ENCODE data around the gene SPEN. TPM values are rescaled to one million over a fixed set of nuclear protein-coding genes. Genes with fewer than 3 reads are reported as not detected.

The SPEN gene
- total and polyA plus RNA-seq, 2 of the 13 experiments (the other 11 are each of a cell fraction or from before 2014, with no cell fraction given): 4.8 to 14.0 TPM

DNA sequence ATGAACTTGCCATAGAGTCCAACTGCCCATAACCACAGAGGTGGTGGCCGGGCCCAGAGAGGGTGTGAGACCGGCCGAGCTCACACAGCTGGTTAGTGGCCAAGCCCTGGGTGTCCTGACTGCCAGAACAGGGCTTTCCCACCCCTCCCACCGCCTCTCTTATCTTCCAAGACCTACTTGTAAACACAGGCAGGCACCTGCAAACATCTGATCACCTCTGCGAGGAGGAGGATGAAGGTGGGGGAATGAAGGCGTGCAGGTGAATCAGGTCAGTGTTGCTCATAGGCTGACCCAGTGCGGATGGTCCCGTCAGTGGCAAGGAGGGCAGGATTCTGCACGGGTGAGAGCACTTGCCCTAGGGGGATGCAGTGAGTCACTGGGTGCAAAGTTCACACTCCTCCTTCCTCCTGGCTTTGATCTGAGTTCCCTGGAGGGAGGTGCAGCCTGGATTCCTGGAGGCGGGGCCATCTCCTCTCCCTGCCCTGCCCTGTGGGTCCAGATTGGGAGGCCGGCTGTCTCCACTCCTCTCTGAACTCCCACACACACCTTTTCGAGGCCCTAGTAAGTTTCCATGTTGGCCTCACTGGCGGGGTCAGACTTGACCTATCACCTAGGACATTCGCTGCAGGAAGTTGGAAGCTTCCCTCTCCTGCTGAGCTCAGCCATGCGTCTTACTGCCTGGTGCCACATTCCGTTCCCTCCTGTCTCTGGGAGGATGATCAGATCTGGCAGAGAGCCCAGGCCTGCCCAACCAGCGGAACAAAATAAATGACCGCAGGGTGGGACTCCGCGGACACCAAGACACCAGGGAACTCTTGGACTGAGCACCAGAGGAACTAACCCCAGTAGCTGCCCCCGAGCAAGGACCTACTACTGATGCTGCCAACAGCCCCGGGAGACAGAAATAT lies 47.3 kb upstream of the SPEN start (continued):
- no peak for TF ChIP-seq MEIS1 (CRISPR knock-in tag; IDR thresholded peaks at IDR 0.05; ENCODE audit: borderline replicate concordance)
- TF ChIP-seq SALL2 (CRISPR knock-in tag; IDR thresholded peaks at IDR 0.05): 0 out of 2 replicates have a peak, but pooled peaks have one; percentile 15
- peak; percentile 89 for TF ChIP-seq ARNTL (CRISPR knock-in tag; IDR thresholded peaks at IDR 0.05)
- no peak for TF ChIP-seq SETDB1 (CRISPR knock-in tag; IDR thresholded peaks at IDR 0.05; ENCODE audit: borderline replicate concordance)
- TF ChIP-seq, protein P1, sequence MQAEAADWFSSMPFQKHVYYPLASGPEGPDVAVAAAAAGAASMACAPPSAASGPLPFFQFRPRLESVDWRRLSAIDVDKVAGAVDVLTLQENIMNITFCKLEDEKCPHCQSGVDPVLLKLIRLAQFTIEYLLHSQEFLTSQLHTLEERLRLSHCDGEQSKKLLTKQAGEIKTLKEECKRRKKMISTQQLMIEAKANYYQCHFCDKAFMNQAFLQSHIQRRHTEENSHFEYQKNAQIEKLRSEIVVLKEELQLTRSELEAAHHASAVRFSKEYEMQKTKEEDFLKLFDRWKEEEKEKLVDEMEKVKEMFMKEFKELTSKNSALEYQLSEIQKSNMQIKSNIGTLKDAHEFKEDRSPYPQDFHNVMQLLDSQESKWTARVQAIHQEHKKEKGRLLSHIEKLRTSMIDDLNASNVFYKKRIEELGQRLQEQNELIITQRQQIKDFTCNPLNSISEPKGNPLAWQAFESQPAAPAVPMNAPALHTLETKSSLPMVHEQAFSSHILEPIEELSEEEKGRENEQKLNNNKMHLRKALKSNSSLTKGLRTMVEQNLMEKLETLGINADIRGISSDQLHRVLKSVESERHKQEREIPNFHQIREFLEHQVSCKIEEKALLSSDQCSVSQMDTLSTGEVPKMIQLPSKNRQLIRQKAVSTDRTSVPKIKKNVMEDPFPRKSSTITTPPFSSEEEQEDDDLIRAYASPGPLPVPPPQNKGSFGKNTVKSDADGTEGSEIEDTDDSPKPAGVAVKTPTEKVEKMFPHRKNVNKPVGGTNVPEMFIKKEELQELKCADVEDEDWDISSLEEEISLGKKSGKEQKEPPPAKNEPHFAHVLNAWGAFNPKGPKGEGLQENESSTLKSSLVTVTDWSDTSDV (CRISPR knock-in tag; IDR thresholded peaks at IDR 0.05): no peak
- TF ChIP-seq ZKSCAN8 (CRISPR knock-in tag; IDR thresholded peaks at IDR 0.05; ENCODE audit: borderline replicate concordance): 0 out of 2 replicates have a peak, but pooled peaks have one; percentile 49
- TF ChIP-seq, protein P2, sequence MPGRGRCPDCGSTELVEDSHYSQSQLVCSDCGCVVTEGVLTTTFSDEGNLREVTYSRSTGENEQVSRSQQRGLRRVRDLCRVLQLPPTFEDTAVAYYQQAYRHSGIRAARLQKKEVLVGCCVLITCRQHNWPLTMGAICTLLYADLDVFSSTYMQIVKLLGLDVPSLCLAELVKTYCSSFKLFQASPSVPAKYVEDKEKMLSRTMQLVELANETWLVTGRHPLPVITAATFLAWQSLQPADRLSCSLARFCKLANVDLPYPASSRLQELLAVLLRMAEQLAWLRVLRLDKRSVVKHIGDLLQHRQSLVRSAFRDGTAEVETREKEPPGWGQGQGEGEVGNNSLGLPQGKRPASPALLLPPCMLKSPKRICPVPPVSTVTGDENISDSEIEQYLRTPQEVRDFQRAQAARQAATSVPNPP (CRISPR knock-in tag; IDR thresholded peaks at IDR 0.05): 0 out of 2 replicates have a peak, but pooled peaks have one; percentile 23
- TF ChIP-seq MTF2 (CRISPR knock-in tag; IDR thresholded peaks at IDR 0.05; ENCODE audit: borderline replicate concordance): no peak
- TF ChIP-seq HDAC1 (CRISPR knock-in tag; IDR thresholded peaks at IDR 0.05): peak; percentile 87
- TF ChIP-seq SYNCRIP (IDR thresholded peaks at IDR 0.05; ENCODE audit: insufficient read depth, low read depth, low read length): no peak
- no peak for TF ChIP-seq ZNF713 (CRISPR knock-in tag; IDR thresholded peaks at IDR 0.05)
- TF ChIP-seq, protein P3, sequence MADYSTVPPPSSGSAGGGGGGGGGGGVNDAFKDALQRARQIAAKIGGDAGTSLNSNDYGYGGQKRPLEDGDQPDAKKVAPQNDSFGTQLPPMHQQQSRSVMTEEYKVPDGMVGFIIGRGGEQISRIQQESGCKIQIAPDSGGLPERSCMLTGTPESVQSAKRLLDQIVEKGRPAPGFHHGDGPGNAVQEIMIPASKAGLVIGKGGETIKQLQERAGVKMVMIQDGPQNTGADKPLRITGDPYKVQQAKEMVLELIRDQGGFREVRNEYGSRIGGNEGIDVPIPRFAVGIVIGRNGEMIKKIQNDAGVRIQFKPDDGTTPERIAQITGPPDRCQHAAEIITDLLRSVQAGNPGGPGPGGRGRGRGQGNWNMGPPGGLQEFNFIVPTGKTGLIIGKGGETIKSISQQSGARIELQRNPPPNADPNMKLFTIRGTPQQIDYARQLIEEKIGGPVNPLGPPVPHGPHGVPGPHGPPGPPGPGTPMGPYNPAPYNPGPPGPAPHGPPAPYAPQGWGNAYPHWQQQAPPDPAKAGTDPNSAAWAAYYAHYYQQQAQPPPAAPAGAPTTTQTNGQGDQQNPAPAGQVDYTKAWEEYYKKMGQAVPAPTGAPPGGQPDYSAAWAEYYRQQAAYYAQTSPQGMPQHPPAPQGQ (CRISPR knock-in tag; IDR thresholded peaks at IDR 0.05; ENCODE audit: borderline replicate concordance): 0 out of 2 replicates have a peak, but pooled peaks have one; percentile 21
- TF ChIP-seq TBL1XR1 (IDR thresholded peaks at IDR 0.05; ENCODE audit: borderline replicate concordance, low read length, partially characterized antibody): peak; percentile 33
- TF ChIP-seq, protein P4, sequence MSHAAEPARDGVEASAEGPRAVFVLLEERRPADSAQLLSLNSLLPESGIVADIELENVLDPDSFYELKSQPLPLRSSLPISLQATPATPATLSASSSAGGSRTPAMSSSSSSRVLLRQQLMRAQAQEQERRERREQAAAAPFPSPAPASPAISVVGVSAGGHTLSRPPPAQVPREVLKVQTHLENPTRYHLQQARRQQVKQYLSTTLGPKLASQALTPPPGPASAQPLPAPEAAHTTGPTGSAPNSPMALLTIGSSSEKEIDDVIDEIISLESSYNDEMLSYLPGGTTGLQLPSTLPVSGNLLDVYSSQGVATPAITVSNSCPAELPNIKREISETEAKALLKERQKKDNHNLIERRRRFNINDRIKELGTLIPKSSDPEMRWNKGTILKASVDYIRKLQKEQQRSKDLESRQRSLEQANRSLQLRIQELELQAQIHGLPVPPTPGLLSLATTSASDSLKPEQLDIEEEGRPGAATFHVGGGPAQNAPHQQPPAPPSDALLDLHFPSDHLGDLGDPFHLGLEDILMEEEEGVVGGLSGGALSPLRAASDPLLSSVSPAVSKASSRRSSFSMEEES (CRISPR knock-in tag; IDR thresholded peaks at IDR 0.05): peak; percentile 44; the same call in 1 of the 2 replicates
- no peak for TF ChIP-seq ZNF24 (IDR thresholded peaks at IDR 0.05)
- TF ChIP-seq ZSCAN31 (CRISPR knock-in tag; IDR thresholded peaks at IDR 0.05; ENCODE audit: low read depth): peak; percentile 60; the same call in 1 of the 2 replicates
- no peak for TF ChIP-seq ZNF569 (CRISPR knock-in tag; IDR thresholded peaks at IDR 0.05; ENCODE audit: borderline replicate concordance)
- peak; percentile 40 for TF ChIP-seq PHF8 (CRISPR knock-in tag; IDR thresholded peaks at IDR 0.05)
- TF ChIP-seq RXRB (CRISPR knock-in tag; IDR thresholded peaks at IDR 0.05; ENCODE audit: borderline replicate concordance): peak; percentile 89
- peak; percentile 64; the same call in 1 of the 2 replicates for TF ChIP-seq KDM2A (CRISPR knock-in tag; IDR thresholded peaks at IDR 0.05; ENCODE audit: borderline replicate concordance, low read depth)
- 0 out of 2 replicates have a peak, but pooled peaks have one; percentile 43 for TF ChIP-seq DMAP1 (CRISPR knock-in tag; IDR thresholded peaks at IDR 0.05)
- peak; percentile 97 for TF ChIP-seq TEAD3 (CRISPR knock-in tag; optimal IDR thresholded peaks at IDR 0.05; ENCODE audit: borderline replicate concordance)
